ENCODE data around the gene IL1RN.

Gene IL1RN

DNA sequence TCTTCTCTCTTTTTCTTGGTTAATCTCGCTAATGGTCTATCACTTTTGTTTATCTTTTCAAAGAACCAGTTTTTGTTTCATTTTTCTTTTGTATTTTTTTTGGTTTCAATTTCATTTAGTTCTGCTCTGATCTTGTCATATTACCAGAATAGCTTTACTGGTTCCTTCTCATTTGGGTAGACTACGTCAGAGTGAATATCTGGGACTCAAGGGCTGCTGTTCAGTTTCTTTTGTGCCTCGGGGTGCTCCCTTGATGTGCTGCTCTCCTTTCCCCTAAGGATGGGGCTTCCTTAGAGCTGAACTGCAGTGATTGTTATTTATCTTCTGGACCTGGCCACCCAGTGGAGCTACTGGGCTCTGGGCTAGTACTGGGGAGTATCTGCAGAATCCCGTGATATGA, 29.4 kb upstream of the IL1RN start:
- TF ChIP-seq, protein P1, sequence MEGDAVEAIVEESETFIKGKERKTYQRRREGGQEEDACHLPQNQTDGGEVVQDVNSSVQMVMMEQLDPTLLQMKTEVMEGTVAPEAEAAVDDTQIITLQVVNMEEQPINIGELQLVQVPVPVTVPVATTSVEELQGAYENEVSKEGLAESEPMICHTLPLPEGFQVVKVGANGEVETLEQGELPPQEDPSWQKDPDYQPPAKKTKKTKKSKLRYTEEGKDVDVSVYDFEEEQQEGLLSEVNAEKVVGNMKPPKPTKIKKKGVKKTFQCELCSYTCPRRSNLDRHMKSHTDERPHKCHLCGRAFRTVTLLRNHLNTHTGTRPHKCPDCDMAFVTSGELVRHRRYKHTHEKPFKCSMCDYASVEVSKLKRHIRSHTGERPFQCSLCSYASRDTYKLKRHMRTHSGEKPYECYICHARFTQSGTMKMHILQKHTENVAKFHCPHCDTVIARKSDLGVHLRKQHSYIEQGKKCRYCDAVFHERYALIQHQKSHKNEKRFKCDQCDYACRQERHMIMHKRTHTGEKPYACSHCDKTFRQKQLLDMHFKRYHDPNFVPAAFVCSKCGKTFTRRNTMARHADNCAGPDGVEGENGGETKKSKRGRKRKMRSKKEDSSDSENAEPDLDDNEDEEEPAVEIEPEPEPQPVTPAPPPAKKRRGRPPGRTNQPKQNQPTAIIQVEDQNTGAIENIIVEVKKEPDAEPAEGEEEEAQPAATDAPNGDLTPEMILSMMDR (IDR thresholded peaks at IDR 0.05) = no peak

- TF ChIP-seq, protein P1 (IDR thresholded peaks at IDR 0.05) = no peak
Observed at GRCh38 chr2:113098532-113098931, 28.9 kb upstream of the IL1RN start.

GRCh38 chr2:113102133-113102532, 25.3 kb upstream of the IL1RN start:
- TF ChIP-seq, protein P1 (IDR thresholded peaks at IDR 0.05) = no peak

DNA sequence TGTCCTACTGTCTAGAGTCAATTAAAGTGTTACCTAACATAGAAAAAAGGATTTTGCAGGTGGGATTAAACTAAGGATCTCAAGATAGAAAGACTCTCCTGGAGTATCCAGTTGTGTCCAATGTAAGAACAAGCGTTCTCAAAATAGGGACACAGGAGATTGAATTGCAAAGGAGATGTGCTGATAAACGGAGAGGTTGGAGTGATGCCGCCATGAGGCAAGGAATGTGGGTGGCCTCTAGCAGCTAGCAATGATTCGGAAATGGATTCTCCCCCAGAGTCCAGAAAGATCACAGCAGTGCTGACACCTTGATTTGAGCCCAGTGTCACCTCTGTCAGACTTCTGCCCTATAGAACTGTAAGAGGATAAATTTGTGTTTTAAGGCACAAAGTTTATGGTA, 24.1 kb upstream of the IL1RN start:
- TF ChIP-seq, protein P1 (IDR thresholded peaks at IDR 0.05) = no peak

DNA sequence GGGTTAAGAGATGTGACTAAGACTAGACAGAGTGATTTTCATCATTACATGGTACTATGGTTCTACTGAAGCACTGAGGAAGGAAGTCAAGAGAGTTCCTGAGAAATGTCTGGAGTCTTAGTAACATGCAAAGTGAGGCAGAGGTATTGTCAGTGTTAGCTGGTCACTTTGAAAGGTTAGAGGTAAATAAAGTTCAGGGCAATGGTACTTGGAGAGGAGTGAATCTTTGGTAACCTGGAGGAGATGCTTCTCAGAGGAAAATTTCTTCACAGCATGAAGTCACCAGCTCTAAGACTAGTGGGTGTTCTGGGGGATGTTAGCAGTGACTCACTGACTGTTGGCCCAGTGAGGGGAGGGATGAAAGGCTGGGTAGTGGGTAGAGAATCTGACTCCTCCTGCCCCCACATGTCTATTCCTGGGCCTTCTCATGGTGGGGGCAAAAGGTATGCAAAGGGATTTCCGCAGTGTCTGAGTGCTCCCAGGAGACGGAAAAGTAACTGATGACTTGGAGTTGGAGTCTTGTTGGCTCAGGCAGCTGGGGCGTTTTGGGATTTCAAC, 23.3 kb upstream of the IL1RN start:
- TF ChIP-seq, protein P1 (IDR thresholded peaks at IDR 0.05) = no peak

DNA sequence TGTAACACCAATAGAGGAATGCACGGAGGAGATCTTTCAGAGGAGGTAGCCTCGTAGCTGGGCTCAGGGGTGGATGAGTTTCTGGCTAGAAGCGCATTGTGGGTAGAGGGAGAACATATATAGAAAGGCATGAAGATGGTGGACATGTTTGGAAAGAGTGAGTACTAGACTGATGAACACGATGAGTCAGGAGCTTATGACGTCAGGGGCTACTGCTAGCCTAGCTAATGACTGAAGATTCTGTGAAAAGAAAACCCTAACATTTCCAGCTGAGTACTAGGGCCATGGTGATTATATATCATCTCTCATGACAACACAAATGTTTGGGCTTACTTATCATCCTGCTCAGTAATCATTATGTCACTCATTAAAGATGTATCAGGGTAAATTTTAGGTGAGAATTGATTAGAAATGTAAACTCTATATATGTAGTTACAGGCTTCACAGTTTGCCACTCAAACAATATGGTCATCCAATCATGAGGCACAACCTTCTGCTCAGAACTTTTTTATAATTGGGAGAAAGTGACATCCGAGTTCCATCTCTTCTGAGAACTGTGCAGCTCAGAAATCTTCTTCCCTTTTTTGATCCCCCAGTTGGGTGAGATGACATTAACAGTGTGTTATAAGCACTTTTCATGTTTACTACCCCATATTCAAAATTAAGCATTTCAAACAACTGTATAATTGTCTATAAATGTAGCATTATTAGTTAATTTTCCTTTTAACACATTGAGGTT, 22.2 kb upstream of the IL1RN start:
- TF ChIP-seq, protein P1 (IDR thresholded peaks at IDR 0.05) = no peak

DNA sequence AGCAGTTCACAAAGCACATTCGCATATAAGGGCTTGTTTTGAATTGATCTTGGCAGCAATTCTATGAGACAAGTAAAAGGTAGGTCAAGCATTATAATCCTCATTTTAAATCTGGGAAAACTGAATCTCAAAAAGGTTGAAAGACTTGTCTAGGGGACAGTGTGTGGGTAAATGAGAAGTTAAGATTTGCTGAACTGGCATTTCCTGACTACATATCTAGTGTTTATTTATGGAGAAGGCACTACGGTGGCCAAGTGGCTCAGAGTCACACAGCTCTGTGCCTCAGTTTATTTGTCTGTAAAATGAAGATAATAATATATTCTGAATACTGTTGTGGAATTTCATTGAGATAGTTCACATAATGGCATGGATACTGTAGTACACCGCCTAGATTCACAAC, 16.3 kb upstream of the IL1RN start:
- TF ChIP-seq, protein P1 (IDR thresholded peaks at IDR 0.05) = no peak

All from LNCAP (cell line).